ENCODE measurements around the gene CCNG2.

- TF ChIP-seq REST (IDR thresholded peaks at IDR 0.05; ENCODE audit: low read depth) (no peak), YY1 (IDR thresholded peaks at IDR 0.05; ENCODE audit: low read depth) (no peak), EP300 (IDR thresholded peaks at IDR 0.05; ENCODE audit: borderline replicate concordance) (no peak), EGR1 (IDR thresholded peaks at IDR 0.05) (no peak)
Measured at GRCh38 chr4:77174426-77174825, 17.4 kb downstream of the CCNG2 start.

Data from Ishikawa (cell line).